Mesenchymal stem cell (in vitro differentiated cells and primary cell): ENCODE data around the gene LRRC71.

Experiments used
- DNase-seq: peaks from one replicate; pipeline ENCODE4 v3.0.0-alpha.2; 2013
- H2AFZ ChIP-seq: one replicate; pipeline ENCODE4 v1.6.1; 2013; ENCODE audit warnings: low read depth, mild to moderate bottlenecking, control low read depth, inconsistent platforms, low read length, moderate library complexity
- H2AK5ac ChIP-seq: 2 replicates; pipeline ENCODE4 v1.6.1; 2013; ENCODE audit warnings: low read length, moderate library complexity, mild to moderate bottlenecking, inconsistent platforms; ENCODE audit not compliant: severe bottlenecking
- H2BK120ac ChIP-seq: one replicate; pipeline ENCODE4 v1.6.1; 2013; ENCODE audit warnings: low read depth, mild to moderate bottlenecking, inconsistent platforms, low read length, moderate library complexity
- H2BK12ac ChIP-seq, 2 experiments: one replicate each; pipeline ENCODE4 v1.6.1; 2013; ENCODE audit warnings: inconsistent platforms in 2 of 2, low read length in 2 of 2, mild to moderate bottlenecking in 2 of 2, moderate library complexity in 2 of 2, control low read depth in 1 of 2
- H2BK15ac ChIP-seq: one replicate; pipeline ENCODE4 v1.6.1; 2013; ENCODE audit warnings: mild to moderate bottlenecking, low read depth, inconsistent platforms; ENCODE audit not compliant: poor library complexity, severe bottlenecking
- H2BK5ac ChIP-seq: 2 replicates; pipeline ENCODE4 v1.6.1; 2013; ENCODE audit warnings: low read depth, mild to moderate bottlenecking, low read length, control low read depth, inconsistent platforms; ENCODE audit not compliant: poor library complexity, severe bottlenecking
- H3K14ac ChIP-seq, 2 experiments: one replicate each; pipeline ENCODE4 v1.6.1; 2013; ENCODE audit warnings: inconsistent platforms in 2 of 2, low read length in 2 of 2, control low read depth in 1 of 2, mild to moderate bottlenecking in 1 of 2, moderate library complexity in 1 of 2
- H3K18ac ChIP-seq, 2 experiments: one replicate each; pipeline ENCODE4 v1.6.1; 2013; ENCODE audit warnings: inconsistent platforms in 2 of 2, low read length in 2 of 2, control low read depth in 1 of 2, low read depth in 1 of 2, mild to moderate bottlenecking in 1 of 2
- H3K23ac ChIP-seq, 2 experiments: one replicate each; pipeline ENCODE4 v1.6.1; 2013; ENCODE audit warnings: inconsistent platforms in 2 of 2, low read length in 2 of 2, mild to moderate bottlenecking in 2 of 2, moderate library complexity in 2 of 2, control low read depth in 1 of 2
- H3K27ac ChIP-seq: 2 replicates; pipeline ENCODE4 v1.5.1; 2013; ENCODE audit warnings: mild to moderate bottlenecking, moderate library complexity, low read length, control low read depth, inconsistent platforms; ENCODE audit not compliant: poor library complexity, severe bottlenecking
- H3K27me3 ChIP-seq, 2 experiments: 2 replicates each; pipeline versions ENCODE4 v1.6.1 to v1.7.0; 2013; ENCODE audit warnings: low read length in 2 of 2, mild to moderate bottlenecking in 2 of 2, moderate library complexity in 2 of 2, control low read depth in 1 of 2, inconsistent platforms in 1 of 2; ENCODE audit not compliant: control insufficient read depth in 1 of 2, insufficient read depth in 1 of 2
- H3K36me3 ChIP-seq, 2 experiments: 2 replicates each; pipeline versions ENCODE4 v1.6.1 to v1.7.0; 2013; ENCODE audit warnings: low read length in 2 of 2, control low read depth in 1 of 2, inconsistent platforms in 1 of 2, low read depth in 1 of 2, mild to moderate bottlenecking in 1 of 2; ENCODE audit not compliant: insufficient read depth in 2 of 2, control insufficient read depth in 1 of 2
- H3K4ac ChIP-seq, 2 experiments: one replicate each; pipeline ENCODE4 v1.6.1; 2013; ENCODE audit warnings: inconsistent platforms in 2 of 2, low read length in 2 of 2, mild to moderate bottlenecking in 2 of 2, moderate library complexity in 2 of 2, control low read depth in 1 of 2, low read depth in 1 of 2
- H3K4me1 ChIP-seq: 2 replicates; pipeline ENCODE4 v1.6.1; 2013; ENCODE audit warnings: low read depth, low read length, control low read depth; ENCODE audit not compliant: control insufficient read depth, insufficient read depth
- H3K4me2 ChIP-seq: 2 replicates; pipeline ENCODE4 v1.6.1; 2013; ENCODE audit warnings: low read length, mild to moderate bottlenecking, inconsistent platforms; ENCODE audit not compliant: poor library complexity, severe bottlenecking
- H3K4me3 ChIP-seq, 2 experiments: 2 replicates each; pipeline versions ENCODE4 v1.5.1 to v1.7.0; 2013; ENCODE audit warnings: low read length in 2 of 2, mild to moderate bottlenecking in 2 of 2, control low read depth in 1 of 2, low read depth in 1 of 2; ENCODE audit not compliant: insufficient read depth in 1 of 2
- H3K79me1 ChIP-seq: replicated peaks from 2 replicates; pipeline ENCODE4 v1.6.1; 2013; ENCODE audit warnings: mild to moderate bottlenecking, control low read depth, low read length, inconsistent platforms; ENCODE audit not compliant: poor library complexity, severe bottlenecking
- H3K9ac ChIP-seq: 2 replicates; pipeline ENCODE4 v1.7.0; 2013; ENCODE audit warnings: mild to moderate bottlenecking, low read length, moderate library complexity
- H3K9me3 ChIP-seq: 2 replicates; pipeline ENCODE4 v1.7.0; 2013; ENCODE audit warnings: mild to moderate bottlenecking, low read length; ENCODE audit not compliant: control insufficient read depth
- H4K8ac ChIP-seq: one replicate; pipeline ENCODE4 v1.6.1; 2013; ENCODE audit warnings: inconsistent platforms, mild to moderate bottlenecking, low read length, moderate library complexity
- H4K91ac ChIP-seq: one replicate; pipeline ENCODE4 v1.6.1; 2013; ENCODE audit warnings: mild to moderate bottlenecking, low read length, inconsistent platforms
- WGBS: methylation state at CpG from one replicate; pipeline ENCODE4 v1.1.7; 2013; ENCODE audit warnings: mixed read lengths; 5-methylcytosine and 5-hydroxymethylcytosine counted together

Gene LRRC71

DNA sequence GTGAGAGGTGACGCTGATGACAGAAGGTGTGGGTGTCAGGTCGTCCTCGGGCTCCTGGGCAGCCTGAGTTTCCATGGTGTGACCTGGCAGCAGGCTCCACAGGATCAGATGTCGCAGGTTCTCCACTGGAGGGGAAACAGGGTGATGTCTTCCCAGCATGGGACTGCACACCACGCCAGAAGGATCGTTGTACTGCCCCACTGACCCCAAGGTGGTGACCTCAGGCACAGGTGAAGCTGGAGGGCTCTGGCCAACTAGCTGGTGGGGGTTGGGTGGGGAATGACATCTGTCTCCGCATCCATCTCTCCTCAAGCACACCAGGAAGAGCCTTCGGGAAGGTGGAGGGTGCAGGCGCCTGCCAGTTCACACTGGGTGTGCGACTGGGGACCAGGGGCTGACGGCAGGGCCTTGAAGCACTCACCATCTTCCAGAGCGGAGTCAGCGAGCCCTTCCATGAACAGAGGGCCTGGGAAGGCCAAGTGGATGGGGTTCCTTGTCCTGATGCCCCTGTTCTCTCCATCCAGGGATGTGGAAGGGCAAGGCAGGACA lies 19.4 kb downstream of the LRRC71 start:
- Histone ChIP-seq H3K23ac (no peak overlapping the region), H3K4ac (no peak overlapping the region), H3K9ac (no peak overlapping the region), H4K8ac (no peak overlapping the region), H3K4me1 (no peaks in the 10 kb centered on the region), H2BK12ac (no peak overlapping the region), H2AFZ (no peak overlapping the region), H2AK5ac (no peak overlapping the region), H3K9me3 (no peaks in the 10 kb centered on the region), H2BK5ac (no peak overlapping the region), H3K4me3 (no peak overlapping the region), H3K36me3 (peaks cover 91 to 95% of the 10 kb centered on the region in 2 experiments), H3K27ac (no peak overlapping the region), H3K79me1 (no peaks in the 10 kb centered on the region), H4K91ac (no peak overlapping the region), H3K14ac (no peak overlapping the region), H2BK15ac (no peak overlapping the region), H3K27me3 (no peaks in the 10 kb centered on the region), H3K18ac (no peak overlapping the region), H2BK120ac (no peak overlapping the region), H3K4me2 (no peak overlapping the region)
- 96% methylated on average over 12 of the region's 13 CpGs for WGBS
- no peak for DNase-seq

DNA sequence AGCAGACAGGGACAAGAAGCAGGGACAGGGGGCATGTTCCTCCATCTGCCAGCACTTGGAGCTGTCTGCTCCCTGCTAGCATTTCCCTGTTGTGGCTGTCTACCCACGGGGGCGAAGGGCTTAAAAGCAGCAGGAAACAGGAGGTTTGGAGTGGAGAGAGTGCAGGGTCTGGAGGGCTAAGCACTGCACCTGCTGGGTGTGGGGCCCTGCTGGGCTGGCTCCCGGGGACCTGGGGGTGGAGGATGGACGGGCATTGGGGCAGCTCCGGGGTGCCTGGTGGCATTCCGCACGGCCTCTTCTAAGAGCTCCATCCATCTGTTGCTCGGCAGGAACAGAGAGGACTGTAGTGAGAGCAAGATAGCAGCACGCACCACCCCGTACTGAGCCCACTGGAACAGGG lies 21.2 kb downstream of the LRRC71 start:
- no peak overlapping the region for H3K4me2 ChIP-seq
- no peak overlapping the region for H2BK12ac ChIP-seq
- no peak overlapping the region for H4K8ac ChIP-seq
- H2AK5ac ChIP-seq = no peak overlapping the region
- H3K4ac ChIP-seq = no peak overlapping the region
- 96% methylated on average over 8 of the region's 10 CpGs for WGBS
- H4K91ac ChIP-seq = no peak overlapping the region
- no peak overlapping the region for H3K9ac ChIP-seq
- H3K18ac ChIP-seq = no peak overlapping the region
- no peak overlapping the region for H3K4me3 ChIP-seq
- DNase-seq = no peak
- H3K27ac ChIP-seq = no peak overlapping the region
- H2BK120ac ChIP-seq = no peak overlapping the region
- H3K23ac ChIP-seq = no peak overlapping the region
- no peak overlapping the region for H2BK15ac ChIP-seq
- H3K27me3 ChIP-seq = no peaks in the 10 kb centered on the region
- H3K4me1 ChIP-seq = no peaks in the 10 kb centered on the region
- no peak overlapping the region for H2AFZ ChIP-seq
- H3K79me1 ChIP-seq = no peaks in the 10 kb centered on the region
- no peak overlapping the region for H3K14ac ChIP-seq
- H2BK5ac ChIP-seq = no peak overlapping the region
- H3K9me3 ChIP-seq = no peaks in the 10 kb centered on the region
- H3K36me3 ChIP-seq = peaks cover 94 to 98% of the 10 kb centered on the region in 2 experiments

DNA sequence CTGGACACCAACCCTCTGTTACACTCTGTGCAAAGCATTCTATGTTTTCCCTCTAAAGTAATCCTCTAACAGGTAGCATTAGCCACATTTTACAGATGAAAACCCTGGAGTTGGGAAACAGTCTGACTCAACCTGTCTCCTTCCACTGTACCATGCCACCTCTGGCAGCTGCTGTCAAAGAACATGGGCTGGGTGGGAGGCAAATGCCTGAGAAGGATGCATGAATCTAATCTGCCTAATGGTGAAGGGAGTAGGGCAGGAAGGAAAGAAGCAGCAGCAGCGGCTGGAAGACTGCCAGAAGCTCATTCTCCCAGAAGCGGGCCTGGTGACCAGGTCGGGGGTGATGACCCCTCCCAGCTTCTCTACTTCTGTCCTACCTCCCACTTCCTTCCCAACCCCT lies 21.7 kb downstream of the LRRC71 start:
- Histone ChIP-seq H3K4me1 (no peaks in the 10 kb centered on the region), H3K36me3 (peaks cover 94 to 98% of the 10 kb centered on the region in 2 experiments), H3K18ac (no peak overlapping the region), H3K14ac (no peak overlapping the region), H2AFZ (no peak overlapping the region), H4K91ac (no peak overlapping the region), H3K27me3 (no peaks in the 10 kb centered on the region), H2BK120ac (no peak overlapping the region), H3K23ac (no peak overlapping the region), H4K8ac (no peak overlapping the region), H2BK12ac (no peak overlapping the region), H3K4ac (no peak overlapping the region), H3K4me2 (no peak overlapping the region), H3K79me1 (no peaks in the 10 kb centered on the region), H2BK15ac (no peak overlapping the region), H3K4me3 (no peak overlapping the region), H2BK5ac (no peak overlapping the region), H2AK5ac (no peak overlapping the region), H3K27ac (no peak overlapping the region), H3K9ac (no peak overlapping the region), H3K9me3 (no peaks in the 10 kb centered on the region)
- WGBS = 87% methylated on average over 3 of the region's 3 CpGs
- no peak for DNase-seq

DNA sequence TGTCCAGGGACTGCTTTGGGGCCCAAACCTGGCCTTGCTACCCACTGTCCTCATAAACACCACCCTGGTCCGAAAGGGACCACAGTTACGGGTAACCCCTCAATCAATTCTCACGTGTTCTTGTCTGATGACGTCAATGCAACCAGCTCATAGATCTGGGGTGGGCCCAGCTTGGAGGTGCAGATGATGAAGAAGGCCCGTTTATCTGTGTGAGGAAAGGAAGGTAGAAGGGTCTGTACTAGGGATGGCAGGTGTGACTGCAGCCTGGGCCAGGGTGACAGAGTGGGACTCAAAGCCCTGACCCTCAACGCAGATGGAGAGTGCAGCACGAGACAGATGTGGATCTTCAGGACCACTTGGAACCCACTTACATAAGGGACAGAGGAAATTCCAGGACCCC lies 22.1 kb downstream of the LRRC71 start:
- Histone ChIP-seq H3K79me1 (no peaks in the 10 kb centered on the region), H3K14ac (no peak overlapping the region), H3K4me1 (no peaks in the 10 kb centered on the region), H3K9ac (no peak overlapping the region), H3K27me3 (no peaks in the 10 kb centered on the region), H3K27ac (no peak overlapping the region), H3K4me2 (no peak overlapping the region), H2BK120ac (no peak overlapping the region), H3K4me3 (no peak overlapping the region), H4K8ac (no peak overlapping the region), H2AFZ (no peak overlapping the region), H3K23ac (no peak overlapping the region), H2BK15ac (no peak overlapping the region), H2AK5ac (no peak overlapping the region), H4K91ac (no peak overlapping the region), H3K4ac (no peak overlapping the region), H3K18ac (no peak overlapping the region), H3K36me3 (peaks cover 94 to 98% of the 10 kb centered on the region in 2 experiments), H3K9me3 (no peaks in the 10 kb centered on the region), H2BK5ac (no peak overlapping the region), H2BK12ac (no peak overlapping the region)
- WGBS = 91% methylated on average over 6 of the region's 7 CpGs
- no peak for DNase-seq
